AG09309 (cell line): ENCODE results near the gene EYS.

Experiments
- DNase-seq: peaks from one replicate; pipeline ENCODE4 v3.0.0-alpha.2; 2010; ENCODE audit warnings: low read depth
- H3K4me3 ChIP-seq: 2 replicates; pipeline ENCODE4 v1.5.1; 2011; ENCODE audit warnings: mild to moderate bottlenecking, low read depth, low read length, moderate library complexity; ENCODE audit not compliant: control insufficient read depth
- CTCF ChIP-seq: IDR thresholded peaks from 2 replicates; pipeline ENCODE4 v1.5.1; 2011; ENCODE audit warnings: mild to moderate bottlenecking, low read depth, low read length, inconsistent platforms; ENCODE audit not compliant: insufficient read depth, control insufficient read depth; ENCODE audit errors: missing control alignments

Gene EYS

GRCh38 chr6:63808576-63808975, 1898.5 kb downstream of the EYS start:
- no peak overlapping the region for H3K4me3 ChIP-seq
- TF ChIP-seq CTCF, result no peak
- DNase-seq, result no peak

GRCh38 chr6:63807056-63807455, 1900.0 kb downstream of the EYS start:
- no peak overlapping the region for H3K4me3 ChIP-seq
- no peak for DNase-seq
- TF ChIP-seq CTCF, result no peak

- H3K4me3 ChIP-seq, result no peak overlapping the region
- TF ChIP-seq CTCF, result no peak
- DNase-seq, result no peak
Observed at GRCh38 chr6:63806573-63806913, 1900.5 kb downstream of the EYS start.

- TF ChIP-seq CTCF, result no peak
- DNase-seq, result peak; percentile 70
- no peak overlapping the region for H3K4me3 ChIP-seq
Observed at GRCh38 chr6:63805808-63806572, 1901.0 kb downstream of the EYS start.

GRCh38 chr6:63805345-63805744, 1901.7 kb downstream of the EYS start:
- no peak for TF ChIP-seq CTCF
- H3K4me3 ChIP-seq, result no peak overlapping the region
- no peak for DNase-seq

GRCh38 chr6:63804381-63804956, 1902.6 kb downstream of the EYS start:
- DNase-seq, result peak; percentile 57
- TF ChIP-seq CTCF, result no peak
- H3K4me3 ChIP-seq, result no peak overlapping the region
